GM21528 (cell line): ENCODE measurements around the gene TMEM117.
"Not testable (repeated sequence)": the region's sequence is repeated elsewhere in the genome, so short reads cannot be mapped to it uniquely, and the experiment has no call there.

Experiments used
- ATAC-seq: cut with Tn5 transposase; IDR thresholded peaks from one replicate; pipeline ENCODE4 v1.9.1; 2021; ENCODE audit warnings: mild to moderate bottlenecking, moderate library complexity; ENCODE audit not compliant: unreplicated experiment, low FRiP score

TMEM117 gene

GRCh38 chr12:44347145-44347544 is 511.3 kb downstream of the TMEM117 start:
- no peak for ATAC-seq

GRCh38 chr12:44357494-44357893 is 521.6 kb downstream of the TMEM117 start:
- no peak for ATAC-seq

GRCh38 chr12:44358636-44359035 is 522.8 kb downstream of the TMEM117 start:
- ATAC-seq = no peak

- ATAC-seq = no peak
Observed at GRCh38 chr12:44362947-44363346, 527.1 kb downstream of the TMEM117 start.

GRCh38 chr12:44367136-44367535 is 531.3 kb downstream of the TMEM117 start:
- ATAC-seq = no peak

- no peak for ATAC-seq
Observed at GRCh38 chr12:44367916-44368315, 532.0 kb downstream of the TMEM117 start.

GRCh38 chr12:44369998-44370397 is 534.1 kb downstream of the TMEM117 start:
- no peak for ATAC-seq

GRCh38 chr12:44370982-44371381 is 535.1 kb downstream of the TMEM117 start:
- no peak for ATAC-seq

- ATAC-seq = no peak
Observed at GRCh38 chr12:44372259-44372658, 536.4 kb downstream of the TMEM117 start.

- ATAC-seq = no peak
Observed at GRCh38 chr12:44375694-44376093, 539.8 kb downstream of the TMEM117 start.

- ATAC-seq = no peak
Observed at GRCh38 chr12:44377443-44378187, 541.7 kb downstream of the TMEM117 start.

- not testable (repeated sequence) for ATAC-seq
Observed at GRCh38 chr12:44379113-44379512, 543.2 kb downstream of the TMEM117 start.

- ATAC-seq = no peak
Observed at GRCh38 chr12:44379831-44380230, 544.0 kb downstream of the TMEM117 start.

- no peak for ATAC-seq
Observed at GRCh38 chr12:44380861-44381260, 545.0 kb downstream of the TMEM117 start.

GRCh38 chr12:44381341-44381740 is 545.5 kb downstream of the TMEM117 start:
- ATAC-seq = no peak

GRCh38 chr12:44384136-44384535 is 548.3 kb downstream of the TMEM117 start:
- no peak for ATAC-seq

GRCh38 chr12:44385964-44386363 is 550.1 kb downstream of the TMEM117 start:
- no peak for ATAC-seq

GRCh38 chr12:44387581-44387980 is 551.7 kb downstream of the TMEM117 start:
- ATAC-seq = no peak

- ATAC-seq = no peak
Observed at GRCh38 chr12:44389038-44389437, 553.2 kb downstream of the TMEM117 start.

- no peak for ATAC-seq
Observed at GRCh38 chr12:44389896-44390295, 554.0 kb downstream of the TMEM117 start.

GRCh38 chr12:44397631-44398030 is 561.8 kb downstream of the TMEM117 start:
- ATAC-seq = no peak

GRCh38 chr12:44403185-44403584 is 567.3 kb downstream of the TMEM117 start:
- ATAC-seq = no peak

GRCh38 chr12:44405297-44405696 is 569.4 kb downstream of the TMEM117 start:
- no peak for ATAC-seq
